Subcutaneous abdominal adipose tissue (tissue), 5 donors: ENCODE data around the gene OR51A2.
"Not testable (repeated sequence)": the region's sequence is repeated elsewhere in the genome, so short reads cannot be mapped to it uniquely, and the experiment has no call there.

ENCODE experiments used
- H3K27ac ChIP-seq: one replicate; pipeline ENCODE4 v1.7.0; 2013; ENCODE audit warnings: low read depth, mild to moderate bottlenecking, inconsistent platforms, low read length, moderate library complexity
- H3K27me3 ChIP-seq, 5 donors: one replicate each; pipeline ENCODE4 v1.7.0; 2013; ENCODE audit warnings: low read length in 5 of 5, inconsistent platforms in 1 of 5; ENCODE audit not compliant: control insufficient read depth in 5 of 5, insufficient read depth in 4 of 5
- H3K36me3 ChIP-seq, 5 donors: one replicate each; pipeline ENCODE4 v1.7.0; 2013; ENCODE audit warnings: low read length in 5 of 5; ENCODE audit not compliant: control insufficient read depth in 5 of 5, insufficient read depth in 5 of 5
- H3K4me1 ChIP-seq, 5 donors: one replicate each; pipeline ENCODE4 v1.7.0; 2013; ENCODE audit warnings: low read length in 5 of 5, mild to moderate bottlenecking in 3 of 5, moderate library complexity in 1 of 5; ENCODE audit not compliant: control insufficient read depth in 5 of 5, insufficient read depth in 5 of 5
- H3K4me3 ChIP-seq, 5 donors: one replicate each; pipeline ENCODE4 v1.7.0; 2013; ENCODE audit warnings: low read length in 5 of 5, low read depth in 1 of 5
- H3K9ac ChIP-seq, 5 donors: one replicate each; pipeline ENCODE4 v1.7.0; 2013; ENCODE audit warnings: low read length in 5 of 5, mild to moderate bottlenecking in 4 of 5, moderate library complexity in 3 of 5
- H3K9me3 ChIP-seq, 5 donors: one replicate each; pipeline ENCODE4 v1.7.0; 2013; ENCODE audit warnings: low read length in 5 of 5; ENCODE audit not compliant: control insufficient read depth in 5 of 5
- donor health status: healthy.
- donor health status: healthy.
- donor health status: healthy.
- donor health status: healthy.
- donor health status: healthy.

The OR51A2 gene

GRCh38 chr11:4955613-4956012 is at the start of gene OR51A2:
OR51A2 (minus strand) TSS chr11:4955713; CDS start chr11:4955713, 0 bp downstream.
- H3K27me3 ChIP-seq, H3K36me3 ChIP-seq, H3K4me1 ChIP-seq, H3K9me3 ChIP-seq, H3K4me3 ChIP-seq, H3K9ac ChIP-seq, H3K27ac ChIP-seq: not testable (repeated sequence)

DNA sequence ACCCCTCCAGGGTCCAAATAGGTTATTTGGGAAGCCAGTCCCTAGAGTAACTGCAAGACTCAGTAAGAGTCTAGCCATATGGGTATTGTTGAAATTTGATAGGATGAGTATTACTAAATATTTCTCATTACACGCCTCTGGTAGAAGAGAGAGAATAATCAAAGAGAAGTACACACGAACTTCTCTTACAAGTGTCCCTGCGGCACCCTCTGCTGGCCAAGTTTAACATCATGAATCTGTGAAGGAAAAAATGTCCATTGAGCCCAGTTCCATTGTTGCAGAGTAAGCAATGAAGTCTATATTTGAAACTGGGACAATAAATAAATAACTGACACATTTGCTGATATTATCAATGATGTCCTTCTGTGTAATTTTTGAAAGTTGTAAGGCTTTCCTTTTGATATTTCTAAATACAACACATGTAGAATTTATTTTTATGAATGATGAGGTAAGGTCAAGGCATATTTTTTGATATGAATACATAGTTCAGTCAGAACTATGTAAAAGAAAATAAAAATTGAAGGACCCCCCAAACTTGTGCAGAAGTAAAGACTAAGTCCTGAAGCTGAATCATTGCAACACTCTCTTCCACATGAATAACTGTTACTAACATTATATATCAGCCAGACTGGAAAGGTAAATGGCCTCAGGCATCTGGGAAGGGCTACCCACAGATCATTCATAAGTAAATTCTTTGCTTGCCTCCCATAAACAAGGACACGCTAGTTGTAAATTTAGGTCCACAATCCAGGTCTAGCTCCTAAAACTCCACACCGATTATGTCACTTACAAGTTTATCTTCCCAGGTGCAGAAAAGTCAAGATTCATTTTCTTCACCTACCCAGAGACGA is 49.1 kb upstream of the OR51A2 start:
- Histone ChIP-seq H3K9ac (no peak overlapping the region), H3K4me1 (no peaks in the 10 kb centered on the region)

DNA sequence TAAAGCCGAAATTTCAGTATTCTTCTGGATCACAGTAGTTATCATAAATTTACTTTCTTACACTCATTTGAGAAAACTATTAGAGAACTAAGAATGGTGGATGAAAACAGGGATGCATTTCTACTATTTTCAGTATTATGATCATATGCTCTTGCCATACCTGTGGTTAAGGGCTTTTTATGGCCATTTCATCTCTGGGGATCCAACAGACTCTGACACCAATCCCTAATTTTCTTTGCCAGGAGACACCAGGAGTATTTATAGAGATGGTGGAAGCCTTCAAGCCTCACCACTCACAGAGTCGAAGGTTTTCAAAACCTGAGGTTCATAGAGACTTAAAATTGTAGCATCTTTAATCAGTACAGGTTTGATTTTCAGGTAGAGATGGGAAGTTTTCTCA is 39.0 kb upstream of the OR51A2 start, which contains the start of gene OR51L1:
Gene OR51L1 (plus strand): TSS at position 301 of the 400 bp plus-strand sequence. CDS start 4,132 bp downstream, outside the sequence.
- no peaks in the 10 kb centered on the region for H3K36me3 ChIP-seq
- no peak within 1 kb of the TSS for H3K4me3 ChIP-seq
- H3K9ac ChIP-seq = no peak within 1 kb of the TSS
- H3K4me1 ChIP-seq = no peaks in the 10 kb centered on the region
- H3K27me3 ChIP-seq = no peaks in the 10 kb centered on the region
- H3K27ac ChIP-seq = no peak within 1 kb of the TSS
- no peaks in the 10 kb centered on the region for H3K9me3 ChIP-seq

More for the DNA sequence above, 49.1 kb upstream of the OR51A2 start:
- Histone ChIP-seq H3K9me3 (no peaks in the 10 kb centered on the region), H3K27me3 (no peaks in the 10 kb centered on the region), H3K36me3 (no peaks in the 10 kb centered on the region), H3K27ac (no peak overlapping the region), H3K4me3 (no peak overlapping the region)

DNA sequence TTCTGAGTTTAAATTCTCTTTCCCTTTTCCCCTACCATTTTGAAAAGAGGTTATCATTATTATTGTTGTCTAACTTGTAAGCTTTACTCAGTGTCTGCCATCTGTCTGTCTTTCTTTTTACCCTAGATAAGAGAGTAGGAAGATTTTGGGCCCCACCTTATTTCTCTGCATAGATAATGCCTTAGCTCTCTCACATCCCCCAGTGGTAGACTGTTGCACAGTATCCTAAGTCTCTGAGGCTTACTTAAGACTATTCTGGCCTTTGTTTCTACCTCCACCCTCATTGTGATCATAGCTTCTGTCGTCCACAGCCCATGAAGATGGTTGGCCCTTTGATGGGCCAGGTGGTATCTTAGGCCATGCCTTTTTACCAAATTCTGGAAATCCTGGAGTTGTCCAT is 35.5 kb upstream of the OR51A2 start:
- Histone ChIP-seq H3K4me3 (no peak overlapping the region), H3K36me3 (no peaks in the 10 kb centered on the region), H3K9me3 (no peaks in the 10 kb centered on the region), H3K4me1 (no peaks in the 10 kb centered on the region), H3K27me3 (no peaks in the 10 kb centered on the region), H3K9ac (no peak overlapping the region), H3K27ac (no peak overlapping the region)

GRCh38 chr11:4983841-4984240 is 28.3 kb upstream of the OR51A2 start:
- no peak overlapping the region for H3K9ac ChIP-seq
- H3K27me3 ChIP-seq = no peaks in the 10 kb centered on the region
- no peak overlapping the region for H3K4me3 ChIP-seq
- H3K9me3 ChIP-seq = no peaks in the 10 kb centered on the region
- no peaks in the 10 kb centered on the region for H3K4me1 ChIP-seq
- no peaks in the 10 kb centered on the region for H3K36me3 ChIP-seq
- no peak overlapping the region for H3K27ac ChIP-seq

GRCh38 chr11:4982678-4983077 is 27.2 kb upstream of the OR51A2 start:
- no peak overlapping the region for H3K9ac ChIP-seq
- H3K4me1 ChIP-seq = no peaks in the 10 kb centered on the region

GRCh38 chr11:4979036-4979435 is 23.5 kb upstream of the OR51A2 start:
- Histone ChIP-seq H3K27ac (no peak overlapping the region), H3K27me3 (no peaks in the 10 kb centered on the region), H3K9ac (no peak overlapping the region), H3K36me3 (no peaks in the 10 kb centered on the region), H3K4me1 (no peaks in the 10 kb centered on the region), H3K4me3 (no peak overlapping the region), H3K9me3 (no peaks in the 10 kb centered on the region)

More at GRCh38 chr11:4982678-4983077, 27.2 kb upstream of the OR51A2 start:
- Histone ChIP-seq H3K36me3 (no peaks in the 10 kb centered on the region), H3K27ac (no peak overlapping the region), H3K9me3 (no peaks in the 10 kb centered on the region), H3K27me3 (no peaks in the 10 kb centered on the region), H3K4me3 (no peak overlapping the region)

DNA sequence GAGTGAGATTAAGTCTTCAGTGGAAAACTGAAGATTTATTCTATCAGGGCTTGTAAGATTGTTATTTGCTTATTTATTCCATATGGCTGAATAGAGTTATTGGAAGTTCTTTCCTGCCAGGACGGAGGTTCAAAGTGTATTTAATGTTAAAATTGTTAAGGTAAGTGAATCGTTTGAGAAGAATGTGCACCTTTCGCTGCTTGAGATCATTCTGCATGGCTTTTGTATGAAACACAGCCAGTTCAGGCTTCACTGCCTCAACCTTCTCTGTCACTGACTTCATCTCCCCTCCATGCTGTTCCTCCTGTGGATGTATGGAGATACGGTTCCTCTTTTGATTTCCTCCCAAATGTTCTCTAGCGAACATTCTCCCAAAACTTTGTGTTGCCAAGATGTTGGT is 19.9 kb upstream of the OR51A2 start:
- H3K36me3 ChIP-seq = no peaks in the 10 kb centered on the region
- H3K4me1 ChIP-seq = no peaks in the 10 kb centered on the region
- H3K4me3 ChIP-seq = no peak overlapping the region
- no peaks in the 10 kb centered on the region for H3K27me3 ChIP-seq
- H3K9me3 ChIP-seq = no peaks in the 10 kb centered on the region
- H3K9ac ChIP-seq = no peak overlapping the region
- H3K27ac ChIP-seq = no peak overlapping the region

DNA sequence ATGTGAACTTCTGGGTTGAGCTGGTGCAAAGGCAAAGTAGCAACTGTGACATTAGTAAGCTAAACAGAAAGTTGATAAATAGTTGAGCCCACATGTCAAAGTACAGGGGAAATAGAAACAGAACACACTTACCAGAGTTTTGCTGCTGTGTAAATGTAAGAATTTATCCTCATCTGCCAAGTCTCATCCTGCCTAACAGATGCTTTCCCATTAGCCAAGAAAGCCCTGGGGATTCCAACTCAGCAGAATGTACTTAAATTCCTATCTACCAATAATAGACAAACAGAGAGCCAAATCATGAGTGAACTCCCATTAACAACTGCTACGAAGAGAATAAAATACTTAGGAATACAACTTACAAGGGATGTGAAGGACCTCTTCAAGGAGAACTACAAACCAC is 7.3 kb upstream of the OR51A2 start:
- Histone ChIP-seq H3K9me3 (no peaks in the 10 kb centered on the region), H3K36me3 (no peaks in the 10 kb centered on the region), H3K4me3 (no peak overlapping the region), H3K27me3 (no peaks in the 10 kb centered on the region), H3K4me1 (no peaks in the 10 kb centered on the region), H3K27ac (no peak overlapping the region), H3K9ac (no peak overlapping the region)

- no peak overlapping the region for H3K4me3 ChIP-seq
- no peaks in the 10 kb centered on the region for H3K27me3 ChIP-seq
- H3K4me1 ChIP-seq = no peaks in the 10 kb centered on the region
- no peaks in the 10 kb centered on the region for H3K9me3 ChIP-seq
- no peaks in the 10 kb centered on the region for H3K36me3 ChIP-seq
- H3K9ac ChIP-seq = no peak overlapping the region
- H3K27ac ChIP-seq = no peak overlapping the region
Observed at GRCh38 chr11:4960877-4961276, 5.4 kb upstream of the OR51A2 start.
